HG02610 (cell line): ENCODE results near the gene LRRC31.

Experiments
- ATAC-seq: cut with Tn5 transposase; IDR thresholded peaks from one replicate; pipeline ENCODE4 v1.9.1; 2021; ENCODE audit warnings: mild to moderate bottlenecking, moderate library complexity; ENCODE audit not compliant: unreplicated experiment

LRRC31 gene

DNA sequence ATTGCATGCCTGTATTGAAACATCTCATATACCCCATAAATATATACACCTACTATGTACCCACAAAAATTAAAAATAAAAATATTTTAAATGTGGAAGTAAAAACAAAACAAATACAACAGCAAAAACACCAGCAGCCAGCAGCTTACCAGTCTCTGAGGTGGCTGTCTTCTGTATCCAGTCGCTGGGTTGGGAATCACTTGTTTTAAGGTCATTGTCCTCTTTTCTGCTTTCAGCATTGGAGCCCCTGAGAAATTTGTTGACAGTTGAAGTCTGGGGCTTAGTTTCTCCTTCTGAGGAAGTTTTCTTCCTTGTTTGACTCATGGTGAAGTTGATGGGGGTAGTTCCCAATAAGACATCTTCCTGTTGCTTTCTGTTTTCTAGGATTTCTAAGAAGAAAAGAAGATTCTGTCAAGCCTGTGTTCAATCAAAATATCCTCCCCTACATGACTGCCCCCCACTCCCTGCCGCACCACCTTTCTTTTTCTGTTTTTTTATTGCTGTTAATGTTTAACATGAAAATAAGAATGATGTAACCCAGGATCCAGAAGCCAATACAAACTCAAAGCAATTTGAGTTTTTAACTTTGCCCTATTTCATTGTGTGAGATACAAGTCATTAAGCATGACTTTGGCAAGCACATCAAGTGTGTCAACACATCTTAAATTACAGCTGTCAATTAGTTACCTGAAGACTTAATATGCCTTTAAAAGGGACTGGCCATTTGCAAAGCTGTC, at the start of gene LRRC31:
LRRC31 (minus strand) TSS at position 452 of the 737 bp plus-strand sequence; CDS start at position 324, 128 bp downstream.
- ATAC-seq, result no peak

DNA sequence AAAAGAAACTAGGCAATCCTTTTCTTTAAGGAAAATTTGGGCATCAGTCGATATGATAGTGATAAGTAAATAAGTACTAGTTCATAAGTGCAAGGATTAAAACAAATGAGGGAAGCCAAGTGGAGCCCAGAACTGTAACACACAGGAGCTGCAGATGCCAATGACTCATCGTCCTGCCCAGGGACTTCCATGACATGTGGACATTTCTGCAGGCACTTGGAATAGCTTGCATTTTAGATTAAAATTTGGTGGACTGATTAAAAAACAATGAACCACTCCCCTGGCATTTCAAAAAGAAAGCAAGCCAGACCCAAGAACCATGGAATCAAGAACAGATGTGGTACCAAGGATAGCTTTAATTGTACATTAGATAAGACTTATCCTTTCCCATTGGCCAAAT, 44.6 kb upstream of the LRRC31 start:
- no peak for ATAC-seq

GRCh38 chr3:169913323-169913722, 43.6 kb upstream of the LRRC31 start:
- ATAC-seq, result no peak

DNA sequence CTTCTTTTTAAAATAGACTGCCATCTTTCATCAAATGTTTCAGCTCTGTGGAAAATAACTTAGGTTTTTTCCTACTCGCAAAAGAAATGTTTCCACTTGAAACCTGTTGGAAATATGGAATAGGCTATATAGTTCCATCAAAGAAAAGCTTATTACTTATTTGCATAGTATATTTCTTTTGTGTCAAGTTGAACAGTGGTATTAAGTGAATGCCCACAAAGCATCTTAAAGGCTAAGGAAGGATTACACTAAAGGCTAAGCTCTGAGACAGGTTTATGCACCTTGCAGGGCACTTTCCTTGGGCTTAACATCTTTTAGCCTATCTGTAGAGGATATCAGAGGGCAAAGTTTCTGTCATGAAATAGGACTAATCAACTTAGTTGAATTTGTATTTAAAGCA, 41.5 kb upstream of the LRRC31 start, which contains the start of gene SAMD7:
SAMD7 (plus strand) TSS at position 301 of the 400 bp plus-strand sequence. CDS start 7,927 bp downstream, outside the sequence.
- no peak for ATAC-seq

GRCh38 chr3:169907944-169908343, 38.2 kb upstream of the LRRC31 start:
- no peak for ATAC-seq

GRCh38 chr3:169907476-169907875, 37.7 kb upstream of the LRRC31 start:
- ATAC-seq, result no peak

DNA sequence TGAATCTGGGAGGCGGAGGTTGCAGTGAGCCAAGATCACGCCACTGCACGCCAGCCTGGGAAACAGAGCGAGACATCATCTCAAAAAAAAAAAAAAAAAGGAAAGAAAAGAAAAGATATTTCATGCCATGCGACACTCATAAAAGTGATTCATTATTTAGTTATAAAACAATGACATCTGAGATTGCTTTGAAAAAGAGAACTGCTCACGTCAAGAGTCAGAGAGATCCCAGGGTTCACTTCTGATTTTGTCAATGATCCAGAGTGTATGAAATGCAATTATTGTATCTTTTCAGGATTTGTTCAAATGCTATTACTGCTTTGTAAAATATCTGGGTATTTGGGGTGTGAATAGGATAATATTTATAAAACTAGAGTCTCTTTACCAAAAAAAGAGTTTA, 35.7 kb upstream of the LRRC31 start:
- no peak for ATAC-seq

DNA sequence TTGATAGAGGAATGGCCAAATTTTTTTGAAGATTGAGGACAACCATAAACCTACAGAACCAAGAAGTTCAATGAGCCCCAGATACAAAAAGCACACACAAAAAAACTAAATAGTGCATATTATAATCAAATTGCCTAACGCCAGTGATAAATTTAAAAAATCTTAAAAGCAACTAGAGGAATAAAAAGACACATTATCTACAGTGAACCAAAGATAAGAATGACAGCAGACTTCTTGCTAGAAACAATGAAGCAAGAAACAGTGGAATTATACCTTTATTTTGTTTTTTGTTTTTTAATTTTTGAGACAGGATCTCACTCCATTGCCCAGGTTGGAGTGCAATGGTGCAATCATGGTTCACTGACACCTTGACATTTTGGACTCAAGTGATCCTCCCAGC, 31.7 kb upstream of the LRRC31 start:
- ATAC-seq, result no peak

DNA sequence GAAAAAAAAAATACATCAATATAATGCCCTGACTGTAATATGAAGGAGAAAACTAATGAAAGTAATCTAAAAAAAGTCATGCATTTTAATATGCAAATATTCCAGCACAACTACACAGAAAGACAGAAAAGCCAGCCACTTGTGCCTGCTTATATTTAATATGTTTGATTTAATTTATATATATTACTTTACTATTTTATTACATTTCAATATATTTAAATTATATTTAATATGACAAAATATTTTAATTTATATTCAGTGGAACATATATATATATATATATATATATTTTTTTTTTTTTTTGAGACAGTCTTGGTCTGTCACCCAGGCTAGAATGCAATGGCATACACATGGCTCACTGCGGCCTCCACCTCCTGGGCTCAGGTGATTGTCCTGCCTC, 27.5 kb upstream of the LRRC31 start:
- no peak for ATAC-seq

- no peak for ATAC-seq
Measured at GRCh38 chr3:169895072-169895471, 25.3 kb upstream of the LRRC31 start.

DNA sequence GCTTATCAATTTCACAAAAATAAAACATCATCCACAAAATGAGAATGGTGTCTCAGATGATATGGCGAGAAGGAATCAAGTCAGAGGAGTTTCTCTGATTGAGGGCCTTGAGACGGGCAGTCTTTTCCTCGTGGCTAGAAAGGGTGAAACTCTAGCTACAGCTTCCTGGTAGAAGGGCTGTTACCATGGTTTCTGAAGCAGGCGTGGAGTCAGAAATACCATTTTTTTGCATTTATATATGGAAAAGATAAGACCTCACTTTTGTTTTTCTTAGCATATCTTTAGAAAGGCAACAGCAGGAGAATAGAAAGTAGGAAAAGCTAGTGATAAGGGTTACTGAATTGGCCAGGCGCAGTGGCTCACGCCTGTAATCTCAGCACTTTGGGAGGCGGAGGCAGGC, 24.4 kb upstream of the LRRC31 start:
- no peak for ATAC-seq

- no peak for ATAC-seq
Measured at GRCh38 chr3:169891886-169892285, 22.2 kb upstream of the LRRC31 start.

GRCh38 chr3:169886671-169887070, 16.9 kb upstream of the LRRC31 start:
- no peak for ATAC-seq

DNA sequence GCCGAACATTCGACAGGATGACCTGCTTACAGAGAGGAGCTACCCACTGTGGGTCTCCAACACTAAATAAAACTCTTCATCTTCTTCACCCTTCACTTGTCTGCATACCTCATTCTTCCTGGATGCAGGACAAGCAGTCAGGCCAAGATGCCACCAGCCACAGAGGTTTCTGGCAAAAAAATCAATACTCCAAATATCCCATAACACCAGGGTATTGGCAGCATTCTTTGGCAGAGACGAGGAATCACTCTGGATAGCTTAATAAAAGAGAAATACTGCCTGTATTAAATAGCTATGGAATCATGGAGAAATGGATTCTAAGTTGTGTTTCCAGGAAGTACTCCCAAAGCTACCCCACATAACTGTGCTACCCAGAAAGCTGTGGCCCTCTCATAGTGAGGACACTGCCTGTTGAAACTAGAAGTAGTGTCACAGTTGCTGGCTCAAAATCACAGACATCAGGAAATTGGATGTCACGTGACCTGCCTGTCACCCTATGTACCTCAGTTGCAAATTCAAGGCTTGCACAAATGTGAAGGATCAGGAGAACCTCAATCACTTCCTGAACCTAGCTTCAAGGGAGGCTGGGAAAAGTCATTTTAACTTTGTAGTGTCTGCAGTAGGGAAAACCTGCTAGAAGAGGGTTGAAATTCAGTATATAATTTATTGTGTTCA, 11.0 kb upstream of the LRRC31 start:
- no peak for ATAC-seq

DNA sequence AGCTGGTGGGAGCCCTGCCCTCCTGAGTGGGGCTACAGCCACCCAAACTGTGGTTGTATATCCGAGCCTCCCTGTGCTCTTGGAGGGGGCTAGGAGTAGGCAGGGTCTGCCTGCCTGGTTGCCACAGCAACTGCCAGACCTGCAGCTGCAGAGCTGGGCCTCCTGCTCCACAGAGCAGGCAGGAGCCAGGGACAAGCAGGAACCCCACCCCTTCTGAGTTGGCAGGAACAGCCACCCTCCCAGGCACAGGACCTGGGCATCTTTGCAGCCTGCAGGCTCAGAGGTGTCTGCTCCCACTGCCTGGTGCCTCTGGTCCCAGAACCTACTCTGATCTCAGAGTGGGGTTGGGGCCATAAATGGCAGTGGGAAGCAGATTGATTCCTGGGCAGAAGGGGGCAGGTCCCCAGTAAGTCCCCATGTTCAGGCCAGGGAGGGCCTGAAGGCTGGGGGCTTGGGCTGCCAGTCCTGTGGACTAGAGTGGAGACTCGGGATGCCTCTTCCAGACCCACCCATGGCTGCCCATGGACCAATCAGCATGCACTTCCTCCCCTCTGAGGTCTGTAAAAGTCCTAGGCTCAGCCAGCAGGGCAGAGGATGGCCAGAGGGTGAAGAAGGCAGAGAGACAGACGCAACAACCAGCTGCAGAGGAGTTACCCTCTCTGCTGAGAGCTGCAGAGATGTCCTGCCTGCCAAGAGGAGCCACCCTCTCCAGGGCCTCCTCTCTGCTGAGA, 10.3 kb upstream of the LRRC31 start:
- ATAC-seq, result no peak

- ATAC-seq, result no peak
Measured at GRCh38 chr3:169879013-169879557, 9.3 kb upstream of the LRRC31 start.

GRCh38 chr3:169871129-169871886, 1.6 kb upstream of the LRRC31 start:
- ATAC-seq, result no peak

- ATAC-seq, result no peak
Measured at GRCh38 chr3:169868369-169868768, 1.4 kb downstream of the LRRC31 start.

- no peak for ATAC-seq
Measured at GRCh38 chr3:169867584-169868210, 2.0 kb downstream of the LRRC31 start.

- peak; percentile 50 for ATAC-seq
Measured at GRCh38 chr3:169865176-169865767, 4.5 kb downstream of the LRRC31 start.
